ENCODE measurements around the gene FAM180A.

DNA sequence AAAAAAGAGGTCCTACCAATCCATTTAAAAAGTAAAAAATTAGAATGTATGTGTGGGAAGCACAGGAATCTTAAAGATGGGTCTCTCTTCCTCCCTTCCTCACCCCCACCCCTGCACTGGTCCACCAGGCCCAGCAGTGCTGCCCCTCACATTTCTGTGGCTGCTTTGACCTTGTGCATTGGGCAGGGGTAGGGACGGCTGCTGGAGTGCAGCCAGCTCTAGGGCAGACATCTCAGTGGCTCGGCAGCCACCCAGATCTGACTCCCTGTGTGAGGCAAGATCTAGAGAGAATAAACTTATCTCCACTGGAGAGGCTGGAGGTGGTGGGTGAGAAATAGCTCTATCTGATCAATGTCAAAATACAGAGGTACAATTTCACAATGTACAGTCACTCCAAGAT lies 6.7 kb downstream of the FAM180A start:
- TF ChIP-seq, protein P1, sequence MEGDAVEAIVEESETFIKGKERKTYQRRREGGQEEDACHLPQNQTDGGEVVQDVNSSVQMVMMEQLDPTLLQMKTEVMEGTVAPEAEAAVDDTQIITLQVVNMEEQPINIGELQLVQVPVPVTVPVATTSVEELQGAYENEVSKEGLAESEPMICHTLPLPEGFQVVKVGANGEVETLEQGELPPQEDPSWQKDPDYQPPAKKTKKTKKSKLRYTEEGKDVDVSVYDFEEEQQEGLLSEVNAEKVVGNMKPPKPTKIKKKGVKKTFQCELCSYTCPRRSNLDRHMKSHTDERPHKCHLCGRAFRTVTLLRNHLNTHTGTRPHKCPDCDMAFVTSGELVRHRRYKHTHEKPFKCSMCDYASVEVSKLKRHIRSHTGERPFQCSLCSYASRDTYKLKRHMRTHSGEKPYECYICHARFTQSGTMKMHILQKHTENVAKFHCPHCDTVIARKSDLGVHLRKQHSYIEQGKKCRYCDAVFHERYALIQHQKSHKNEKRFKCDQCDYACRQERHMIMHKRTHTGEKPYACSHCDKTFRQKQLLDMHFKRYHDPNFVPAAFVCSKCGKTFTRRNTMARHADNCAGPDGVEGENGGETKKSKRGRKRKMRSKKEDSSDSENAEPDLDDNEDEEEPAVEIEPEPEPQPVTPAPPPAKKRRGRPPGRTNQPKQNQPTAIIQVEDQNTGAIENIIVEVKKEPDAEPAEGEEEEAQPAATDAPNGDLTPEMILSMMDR (conservative IDR thresholded peaks at IDR 0.05; ENCODE audit: low read depth, low read length), result no peak
- TF ChIP-seq EZH2phosphoT487 (IDR thresholded peaks at IDR 0.05; ENCODE audit: borderline replicate concordance, low read length) (no peak), EZH2 (IDR thresholded peaks at IDR 0.05; ENCODE audit: low read length, unreplicated experiment) (no peak)

All from PC-3 (cell line).